H1 (cell line): ENCODE results near the gene RAB10. TPM values are rescaled to one million over a fixed set of nuclear protein-coding genes. Genes with fewer than 3 reads are reported as not detected.

Source experiments
- CTCF ChIA-PET: fragments of 300-600 bp; sonication (Branson Sonifier 250); formaldehyde crosslinking; loops from one replicate; lab custom pipeline; 2021; ENCODE audit not compliant: partially characterized antibody; lab: Charles Lee
- POLR2A ChIA-PET: fragments of 300-600 bp; sonication (Branson Sonifier 250); formaldehyde crosslinking; loops from one replicate; lab custom pipeline; 2021; ENCODE audit warnings: inconsistent platforms; ENCODE audit not compliant: partially characterized antibody; lab: Charles Lee
- DNase-seq, 2 experiments: peaks; one replicate each; pipeline versions ENCODE4 v3.0.0 to v3.0.0-alpha.2; 2010 to 2022; ENCODE audit warnings: low spot score in 2 of 2, low read depth in 1 of 2, mixed read lengths in 1 of 2
- FAIRE-seq: peaks from 2 replicates; lab custom pipeline; 2011; peaks lifted over from hg19 to GRCh38; lab: Jason Lieb, UNC
- H2AFZ ChIP-seq: 2 replicates; pipeline ENCODE4 v1.8.1; 2012; ENCODE audit warnings: low read length, inconsistent platforms
- H2AK5ac ChIP-seq: 2 replicates; pipeline ENCODE4 v1.6.1; 2013; ENCODE audit warnings: low read depth, low read length
- H2BK120ac ChIP-seq: replicated peaks from 2 replicates; pipeline ENCODE3; 2013; ENCODE audit warnings: low read depth, low read length, inconsistent platforms
- H2BK12ac ChIP-seq: 2 replicates; pipeline ENCODE4 v1.6.1; 2013; ENCODE audit warnings: low read depth, low read length
- H2BK15ac ChIP-seq: 2 replicates; pipeline ENCODE4 v1.6.1; 2013; ENCODE audit warnings: low read length
- H2BK20ac ChIP-seq: 2 replicates; pipeline ENCODE4 v1.6.1; 2013; ENCODE audit warnings: low read length
- H2BK5ac ChIP-seq: 2 replicates; pipeline ENCODE4 v1.6.1; 2013; ENCODE audit warnings: low read depth, low read length
- H3K14ac ChIP-seq: 2 replicates; pipeline ENCODE4 v1.6.1; 2013; ENCODE audit warnings: inconsistent platforms; ENCODE audit not compliant: insufficient read length
- H3K18ac ChIP-seq: 2 replicates; pipeline ENCODE4 v1.6.1; 2013; ENCODE audit warnings: low read length; ENCODE audit errors: extremely low read depth
- H3K23ac ChIP-seq: 2 replicates; pipeline ENCODE4 v1.6.1; 2013; ENCODE audit warnings: inconsistent platforms; ENCODE audit not compliant: insufficient read length
- H3K23me2 ChIP-seq: 2 replicates; pipeline ENCODE4 v1.6.1; 2013; ENCODE audit warnings: low read depth, low read length
- H3K27ac ChIP-seq: 2 replicates; pipeline ENCODE4 v1.6.1; 2011; ENCODE audit warnings: low read depth, low read length, inconsistent platforms
- H3K27me3 ChIP-seq, 4 experiments: replicated peaks in 1 of 4; 1 replicate in 1 of 4; 2 replicates in 3 of 4; pipeline versions ENCODE4 v1.6.1 to v1.8.1; 2011 to 2013; ENCODE audit warnings: low read length in 3 of 4, mild to moderate bottlenecking in 3 of 4, inconsistent platforms in 2 of 4, mixed read lengths in 2 of 4, moderate library complexity in 1 of 4; ENCODE audit not compliant: control insufficient read depth in 3 of 4, insufficient read depth in 3 of 4; ENCODE audit errors: extremely low read depth in 1 of 4
- H3K36me3 ChIP-seq, 4 experiments: 2 replicates each; pipeline versions ENCODE4 v1.6.1 to v1.8.1; 2011 to 2013; ENCODE audit warnings: mild to moderate bottlenecking in 4 of 4, low read length in 3 of 4, moderate library complexity in 2 of 4, control low read depth in 1 of 4, inconsistent platforms in 1 of 4; ENCODE audit not compliant: insufficient read depth in 4 of 4, control insufficient read depth in 2 of 4
- H3K4ac ChIP-seq: replicated peaks from 2 replicates; pipeline ENCODE3; 2013; ENCODE audit warnings: low read length, low read depth, mixed read lengths, inconsistent platforms; ENCODE audit not compliant: insufficient read length
- H3K4me1 ChIP-seq, 4 experiments: replicated peaks in 1 of 4; 1 replicate in 1 of 4; 2 replicates in 3 of 4; pipeline versions ENCODE4 v1.6.1 to v1.8.1; 2011 to 2013; ENCODE audit warnings: low read length in 3 of 4, inconsistent platforms in 2 of 4, mixed read lengths in 1 of 4; ENCODE audit not compliant: insufficient read depth in 4 of 4, control insufficient read depth in 3 of 4
- H3K4me2 ChIP-seq, 2 experiments: 2 replicates each; pipeline versions ENCODE4 v1.6.1 to v1.8.1; 2011 to 2013; ENCODE audit warnings: low read depth in 2 of 2, low read length in 2 of 2, control low read depth in 1 of 2, inconsistent platforms in 1 of 2, mild to moderate bottlenecking in 1 of 2; ENCODE audit not compliant: insufficient read depth in 1 of 2
- H3K4me3 ChIP-seq, 4 experiments: fragments of 200-600, 300-600 bp in 1 of 4; sonication (generic), shearing (Covaris generic), sonication (Bioruptor Twin) in 1 of 4; 2 replicates each; pipeline versions ENCODE4 v1.5.1 to v1.8.1; 2011 to 2016; ENCODE audit warnings: low read length in 4 of 4, low read depth in 3 of 4, control low read depth in 2 of 4, inconsistent platforms in 2 of 4, mild to moderate bottlenecking in 2 of 4, mixed read lengths in 1 of 4, moderate library complexity in 1 of 4; ENCODE audit not compliant: insufficient read depth in 2 of 4; ENCODE audit errors: extremely low read depth in 1 of 4
- H3K56ac ChIP-seq: replicated peaks from 2 replicates; pipeline ENCODE3; 2013; ENCODE audit warnings: low read depth, mild to moderate bottlenecking, mixed read lengths, low read length, inconsistent platforms; ENCODE audit not compliant: insufficient read length
- H3K79me1 ChIP-seq: 2 replicates; pipeline ENCODE4 v1.6.1; 2013; ENCODE audit warnings: low read depth, low read length, control low read depth
- H3K79me2 ChIP-seq, 2 experiments: 2 replicates each; pipeline versions ENCODE4 v1.6.1 to v1.8.1; 2012 to 2013; ENCODE audit warnings: low read length in 2 of 2, mild to moderate bottlenecking in 2 of 2, inconsistent platforms in 1 of 2; ENCODE audit not compliant: insufficient read depth in 2 of 2, control insufficient read depth in 1 of 2
- H3K9ac ChIP-seq, 4 experiments: replicated peaks in 1 of 4; 1 replicate in 1 of 4; 2 replicates in 3 of 4; pipeline versions ENCODE4 v1.6.1 to v1.8.1; 2011 to 2013; ENCODE audit warnings: low read depth in 3 of 4, low read length in 3 of 4, control low read depth in 2 of 4, mild to moderate bottlenecking in 2 of 4, moderate library complexity in 2 of 4, inconsistent platforms in 1 of 4; ENCODE audit errors: extremely low read depth in 1 of 4
- H3K9me3 ChIP-seq, 2 experiments: 2 replicates each; pipeline versions ENCODE4 v1.6.1 to v1.8.1; 2012 to 2013; ENCODE audit warnings: mild to moderate bottlenecking in 2 of 2, moderate library complexity in 2 of 2, control low read depth in 1 of 2, inconsistent platforms in 1 of 2, low read depth in 1 of 2, low read length in 1 of 2, mixed read lengths in 1 of 2; ENCODE audit not compliant: insufficient read depth in 2 of 2
- H4K20me1 ChIP-seq, 2 experiments: replicated peaks in 1 of 2; 2 replicates each; pipeline versions ENCODE3 to v1.8.1; 2011 to 2013; ENCODE audit warnings: inconsistent platforms in 2 of 2, low read length in 2 of 2, mild to moderate bottlenecking in 1 of 2; ENCODE audit not compliant: insufficient read depth in 2 of 2, control insufficient read depth in 1 of 2
- H4K5ac ChIP-seq: 2 replicates; pipeline ENCODE4 v1.6.1; 2013; ENCODE audit warnings: low read length, low read depth, mixed read lengths, inconsistent platforms; ENCODE audit not compliant: insufficient read length
- H4K8ac ChIP-seq: 2 replicates; pipeline ENCODE4 v1.8.0; 2013; ENCODE audit warnings: mild to moderate bottlenecking, moderate library complexity, low read length, inconsistent platforms; ENCODE audit not compliant: insufficient read depth; ENCODE audit errors: extremely low read depth
- H4K91ac ChIP-seq: replicated peaks from 2 replicates; pipeline ENCODE3; 2013; ENCODE audit warnings: low read length, mixed read lengths, inconsistent platforms; ENCODE audit not compliant: insufficient read length
- ASH2L ChIP-seq: fragments of 200-600, 300-600 bp; sonication (generic); IDR thresholded peaks from one replicate; pipeline ENCODE4 v1.7.1; 2017; ENCODE audit warnings: low read length
- EP300 ChIP-seq, 2 experiments: IDR thresholded peaks; 1 replicate in 1 of 2; 2 replicates in 1 of 2; pipeline ENCODE4 v1.6.1; 2011 to 2012; ENCODE audit warnings: low read depth in 2 of 2, low read length in 2 of 2, mild to moderate bottlenecking in 2 of 2, borderline replicate concordance in 1 of 2, inconsistent platforms in 1 of 2, moderate library complexity in 1 of 2
- FOSL1 ChIP-seq: IDR thresholded peaks from 2 replicates; pipeline ENCODE4 v1.6.1; 2011; ENCODE audit warnings: mild to moderate bottlenecking, low read depth, low read length, moderate library complexity; ENCODE audit not compliant: insufficient read depth
- GTF2F1 ChIP-seq: IDR thresholded peaks from 2 replicates; pipeline ENCODE4 v1.6.1; 2012; ENCODE audit warnings: low read depth, low read length, improper control_type of control experiment, borderline replicate concordance
- HDAC6 ChIP-seq: IDR thresholded peaks from one replicate; pipeline ENCODE4 v1.7.1; 2012; ENCODE audit warnings: low read depth, mild to moderate bottlenecking, inconsistent platforms, low read length, moderate library complexity
- KDM4A ChIP-seq: IDR thresholded peaks from one replicate; pipeline ENCODE4 v1.7.1; 2012; ENCODE audit warnings: low read depth, mild to moderate bottlenecking, moderate library complexity, low read length, inconsistent platforms; ENCODE audit not compliant: severe bottlenecking
- MAX ChIP-seq: IDR thresholded peaks from 2 replicates; pipeline ENCODE4 v1.6.1; 2012; ENCODE audit warnings: inconsistent platforms
- NRF1 ChIP-seq: IDR thresholded peaks from 2 replicates; pipeline ENCODE4 v1.6.1; 2011; ENCODE audit warnings: mild to moderate bottlenecking, low read depth, low read length, improper control_type of control experiment
- SIN3A ChIP-seq, 2 experiments: IDR thresholded peaks in 1 of 2; conservative IDR thresholded peaks in 1 of 2; 2 replicates each; pipeline ENCODE4 v1.6.1; 2011 to 2012; ENCODE audit warnings: low read length in 2 of 2, improper control_type of control experiment in 1 of 2, low read depth in 1 of 2, mild to moderate bottlenecking in 1 of 2
- SUZ12 ChIP-seq: fragments of 200-600 bp; sonication (generic); IDR thresholded peaks from 2 replicates; pipeline ENCODE4 v1.6.1; 2012; ENCODE audit warnings: mild to moderate bottlenecking, inconsistent platforms, low read length, moderate library complexity, mixed read lengths
- TAF1 ChIP-seq: IDR thresholded peaks from 2 replicates; pipeline ENCODE4 v1.6.1; 2011; ENCODE audit warnings: mild to moderate bottlenecking, low read depth, low read length
- TAF7 ChIP-seq: optimal IDR thresholded peaks from 2 replicates; pipeline ENCODE3; 2011; ENCODE audit warnings: low read depth, mild to moderate bottlenecking, inconsistent platforms, low read length, moderate library complexity, borderline replicate concordance
- TBP ChIP-seq: IDR thresholded peaks from 2 replicates; pipeline ENCODE4 v1.6.1; 2011; ENCODE audit warnings: low read depth, low read length, improper control_type of control experiment
- WGBS, 2 experiments: shearing (Covaris generic) in 1 of 2; methylation state at CpG; one replicate each; pipeline versions ENCODE4 v1.1.6 to v1.1.7; 2013 to 2015; ENCODE audit warnings: low lambda C conversion rate in 2 of 2, mixed read lengths in 2 of 2, inconsistent platforms in 1 of 2, low coverage in 1 of 2, missing lambda C conversion rate in 1 of 2; ENCODE audit not compliant: insufficient replicate concordance in 2 of 2, insufficient coverage in 1 of 2, insufficient read length in 1 of 2; ENCODE audit errors: extremely low coverage in 1 of 2, missing lambda C conversion rate in 1 of 2; 5-methylcytosine and 5-hydroxymethylcytosine counted together
- polyA plus RNA-seq, 7 experiments: library from polyadenylated mRNA; depleted of rRNA in 3 of 7; stranded (reverse) in 5 of 7; unstranded in 2 of 7; fragments of >200 nt in 5 of 7; fragments of 200-250 nt in 2 of 7; gene quantifications; 1 replicate in 5 of 7; 2 replicates in 1 of 7; 4 replicates in 1 of 7; pipeline versions ENCODE4 v1.2.1 to v1.2.3, GENCODE V29; 2011 to 2013; ENCODE audit warnings: missing spikeins in 2 of 7, mixed read lengths in 2 of 7
- total RNA-seq: library from RNA; stranded (reverse); fragmentation: NEBNext Ultra II Directional; extraction: Animal tissue kit (Norgen Biotek cat#: 25700); gene quantifications from 2 replicates; pipeline ENCODE4 v1.2.1, GENCODE V29; 2021

Gene RAB10
- total and polyA plus RNA-seq, 2 of the 8 experiments (the other 6 are each of a cell fraction or from before 2014, with no cell fraction given) = 42.6 to 136 TPM

- Histone ChIP-seq H2BK120ac (no peak overlapping the region), H3K23me2 (peaks cover 19% of the 10 kb centered on the region), H2BK20ac (no peak overlapping the region), H3K14ac (no peak overlapping the region), H2BK12ac (no peak overlapping the region), H3K4me3 (peak overlapping the region in 3 of 4 experiments; percentile 32 to 65 (median 45); a peak in 5 of 8 replicates), H3K36me3 (peaks cover 0 to 13% (median 2%) of the 10 kb centered on the region in 4 experiments; a peak in 4 of 8 replicates), H3K27me3 (no peaks in the 10 kb centered on the region; a peak in 2 of 7 replicates), H3K27ac (no peak overlapping the region), H4K8ac (no peak overlapping the region; the same call in 1 of the 2 replicates), H3K9ac (no peak overlapping the region), H3K4ac (no peak overlapping the region), H3K9me3 (no peaks in the 10 kb centered on the region), H2BK5ac (no peak overlapping the region), H2AFZ (no peak overlapping the region), H2BK15ac (no peak overlapping the region), H2AK5ac (no peak overlapping the region), H4K91ac (no peak overlapping the region), H3K79me2 (peaks cover 0 to 11% of the 10 kb centered on the region in 2 experiments; a peak in 1 of 4 replicates), H3K4me1 (peaks cover 4 to 29% (median 17%) of the 10 kb centered on the region in 4 experiments), H3K56ac (no peak overlapping the region), H3K79me1 (peaks cover 9% of the 10 kb centered on the region), H3K4me2 (peak overlapping the region; percentile 76 to 95; a peak in 3 of 4 replicates), H3K23ac (no peak overlapping the region), H4K20me1 (peaks cover 2 to 19% of the 10 kb centered on the region in 2 experiments), H4K5ac (no peak overlapping the region), H3K18ac (no peak overlapping the region)
- ChIA-PET CTCF (interaction anchor here (0.7 to 0.8 kb wide), 3 partner anchors 13 to 94 kb away, joined by 3 to 4 read pairs (median 3); no protein-coding TSS in a partner anchor), POLR2A (interaction anchor here (0.6 to 1.3 kb wide), 3 partner anchors 11 to 878 kb away, joined by 3 to 6 read pairs (median 5); no protein-coding TSS in a partner anchor)
- FAIRE-seq (no peak), DNase-seq (no peak)
- WGBS, 2 experiments = 68% methylated on average over 3 of the region's 3 CpGs; no CpG with 5 or more reads in 1 of the 2 experiments
- TF ChIP-seq SUZ12 (no peak), NRF1 (no peak), HDAC6 (no peak), GTF2F1 (no peak), FOSL1 (no peak), KDM4A (no peak), MAX (no peak), TAF7 (no peak), TAF1 (no peak), EP300 (IDR thresholded peaks at IDR 0.05; ENCODE audit: borderline replicate concordance in 1 of 2, low read depth in 2 of 2, low read length in 2 of 2) (no peak), ASH2L (no peak), SIN3A (conservative IDR thresholded peaks at IDR 0.05 in 1 of 2, IDR thresholded peaks at IDR 0.05 in 1 of 2; ENCODE audit: low read depth in 1 of 2, low read length in 2 of 2) (no peak), TBP (no peak)
Observed at GRCh38 chr2:26178246-26178645, 144.4 kb downstream of the RAB10 start.
